Measurements from ENCODE around the gene ESRRB.

- TF ChIP-seq CTCF (IDR thresholded peaks at IDR 0.05) (no peak), IRF2 (CRISPR knock-in tag; IDR thresholded peaks at IDR 0.05; ENCODE audit: borderline replicate concordance, low read depth) (no peak), ZNF512 (CRISPR knock-in tag; IDR thresholded peaks at IDR 0.05; ENCODE audit: borderline replicate concordance) (no peak), USF1 (CRISPR knock-in tag; IDR thresholded peaks at IDR 0.05) (no peak), MAX (CRISPR knock-in tag; IDR thresholded peaks at IDR 0.05) (no peak), NR3C1 (CRISPR knock-in tag; conservative IDR thresholded peaks at IDR 0.05; ENCODE audit: low read depth) (no peak), FOXP4 (CRISPR knock-in tag; IDR thresholded peaks at IDR 0.05) (no peak), FOXJ3 (CRISPR knock-in tag; IDR thresholded peaks at IDR 0.05; ENCODE audit: borderline replicate concordance) (no peak), SP1 (CRISPR knock-in tag; conservative IDR thresholded peaks at IDR 0.05) (no peak), HMGXB4 (CRISPR knock-in tag; IDR thresholded peaks at IDR 0.05) (no peak)
These were observed 32.6 kb upstream of the ESRRB start for GRCh38 chr14:76343386-76343785.

Measured in WTC11 (cell line).